T47D (cell line): ENCODE results near the gene USP54.
"Not testable (repeated sequence)": the region's sequence is repeated elsewhere in the genome, so short reads cannot be mapped to it uniquely, and the experiment has no call there.

Experiments
- DNase-seq, 2 experiments: peaks; one replicate each; pipeline versions ENCODE4 v3.0.0 to v3.0.0-alpha.2; 2011 to 2012; ENCODE audit warnings: low read depth in 1 of 2, low spot score in 1 of 2
- JUND ChIP-seq: IDR thresholded peaks from 2 replicates; pipeline ENCODE4 v1.6.1; 2012; ENCODE audit warnings: low read depth
- in situ Hi-C: cut with HindIII; loops from 2 replicates; pipeline ENCODE4 v1.10.0; 2016; ENCODE audit warnings: low sequenced_read_pairs, low pct_unique_long_range_greater_than_20kb

USP54 gene

GRCh38 chr10:73614720-73615119, 23.6 kb upstream of the USP54 start:
- TF ChIP-seq JUND, result no peak
- in situ Hi-C loops, result no loop called here
- no peak for DNase-seq

- no peak for TF ChIP-seq JUND
- in situ Hi-C loops, result no loop called here
Observed at GRCh38 chr10:73609116-73609515, 18.0 kb upstream of the USP54 start.

GRCh38 chr10:73601486-73601921, 10.4 kb upstream of the USP54 start:
- in situ Hi-C loops, result no loop called here
- peak; percentile 89; the same call in 1 of the 2 replicates for TF ChIP-seq JUND
- peak; percentile 74 to 99 for DNase-seq

More at GRCh38 chr10:73609116-73609515, 18.0 kb upstream of the USP54 start:
- DNase-seq, result no peak

- in situ Hi-C loops, result no loop called here
- no peak for DNase-seq
Observed at GRCh38 chr10:73597346-73597745, 6.2 kb upstream of the USP54 start.

GRCh38 chr10:73593812-73594211, 2.7 kb upstream of the USP54 start:
- in situ Hi-C loops, result no loop called here
- TF ChIP-seq JUND, result no peak
- DNase-seq, result no peak

More at GRCh38 chr10:73597346-73597745, 6.2 kb upstream of the USP54 start:
- no peak for TF ChIP-seq JUND

GRCh38 chr10:73593110-73593509, 2.0 kb upstream of the USP54 start:
- no peak for TF ChIP-seq JUND
- DNase-seq, result no peak
- in situ Hi-C loops, result no loop called here

- no peak for TF ChIP-seq JUND
- peak in 1 of 2 experiments; percentile 84 for DNase-seq
- in situ Hi-C loops, result no loop called here
Observed at GRCh38 chr10:73591935-73592699, 975 bp upstream of the USP54 start.

GRCh38 chr10:73589563-73590126, 1.5 kb downstream of the USP54 start:
- TF ChIP-seq JUND, result no peak
- in situ Hi-C loops, result no loop called here
- DNase-seq, result no peak

- in situ Hi-C loops, result no loop called here
- DNase-seq, result no peak
Observed at GRCh38 chr10:73588656-73589055, 2.5 kb downstream of the USP54 start.

GRCh38 chr10:73586583-73586984, 4.6 kb downstream of the USP54 start:
- DNase-seq, result peak in 1 of 2 experiments; percentile 42
- in situ Hi-C loops, result no loop called here

More at GRCh38 chr10:73588656-73589055, 2.5 kb downstream of the USP54 start:
- no peak for TF ChIP-seq JUND

GRCh38 chr10:73585327-73585726, 5.8 kb downstream of the USP54 start:
- DNase-seq, result no peak
- in situ Hi-C loops, result no loop called here
- TF ChIP-seq JUND, result no peak

More at GRCh38 chr10:73586583-73586984, 4.6 kb downstream of the USP54 start:
- peak; percentile 26; the same call in 1 of the 2 replicates for TF ChIP-seq JUND

- TF ChIP-seq JUND, result no peak
- no peak for DNase-seq
- in situ Hi-C loops, result no loop called here
Observed at GRCh38 chr10:73584737-73585136, 6.4 kb downstream of the USP54 start.

GRCh38 chr10:73581918-73582317, 9.2 kb downstream of the USP54 start:
- no peak for TF ChIP-seq JUND
- in situ Hi-C loops, result no loop called here
- DNase-seq, result no peak

- in situ Hi-C loops, DNase-seq: not testable (repeated sequence)
Observed at GRCh38 chr10:73578927-73579326, 12.2 kb downstream of the USP54 start.
